T-helper 1 cell treated with Interleukin-12 subunit alpha and Interleukin-12 subunit beta and Interleukin-4 antibody, amounts not matched to agents 30 μg/mL and 1 μg/mL, for 36 hours (primary cell): Measurements from ENCODE around the gene MPL.
"Not testable (repeated sequence)": the region's sequence is repeated elsewhere in the genome, so short reads cannot be mapped to it uniquely, and the experiment has no call there.

Experiments used
- H3K27ac Mint-ChIP-seq: one replicate; pipeline ENCODE4 v1.8.0; 2021; ENCODE audit warnings: mild to moderate bottlenecking, mixed read lengths
- H3K27me3 Mint-ChIP-seq: one replicate; pipeline ENCODE4 v1.8.0; 2021; ENCODE audit warnings: low read depth, mixed read lengths
- H3K36me3 Mint-ChIP-seq: one replicate; pipeline ENCODE4 v1.8.0; 2021; ENCODE audit warnings: low read depth, mixed read lengths
- H3K4me1 Mint-ChIP-seq: one replicate; pipeline ENCODE4 v1.8.0; 2021; ENCODE audit warnings: low read depth, mixed read lengths
- H3K4me3 Mint-ChIP-seq: one replicate; pipeline ENCODE4 v1.8.0; 2021; ENCODE audit warnings: mild to moderate bottlenecking, moderate library complexity, mixed read lengths
- H3K9me3 Mint-ChIP-seq: one replicate; pipeline ENCODE4 v1.8.0; 2021; ENCODE audit warnings: mixed read lengths

Gene MPL

DNA sequence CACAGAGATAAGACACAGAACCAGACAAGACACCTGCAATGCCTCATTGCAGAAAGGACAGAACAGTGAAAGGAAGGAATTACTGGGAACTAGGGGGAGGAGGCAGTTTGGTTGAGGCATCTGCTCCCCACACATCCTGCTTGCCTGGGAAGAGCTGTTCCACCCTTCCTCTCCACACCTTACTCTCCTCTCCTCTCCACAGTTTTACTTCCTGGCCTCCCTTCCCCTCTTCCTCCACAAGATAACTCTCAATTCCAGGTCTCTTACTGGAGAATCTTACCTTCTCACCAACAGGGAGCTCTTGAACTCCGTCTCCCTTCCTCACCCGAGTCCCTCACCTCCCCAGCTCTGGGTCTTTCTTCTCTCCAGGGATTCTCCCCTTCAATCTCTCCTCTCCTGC, 28.1 kb downstream of the MPL start:
- H3K27me3 Mint-ChIP-seq = no peaks in the 10 kb centered on the region
- peaks cover 55% of the 10 kb centered on the region for H3K4me1 Mint-ChIP-seq
- peak overlapping the region; percentile 58 for H3K4me3 Mint-ChIP-seq
- no peaks in the 10 kb centered on the region for H3K9me3 Mint-ChIP-seq
- H3K27ac Mint-ChIP-seq = peak overlapping the region; percentile 80
- peaks cover 37% of the 10 kb centered on the region for H3K36me3 Mint-ChIP-seq

DNA sequence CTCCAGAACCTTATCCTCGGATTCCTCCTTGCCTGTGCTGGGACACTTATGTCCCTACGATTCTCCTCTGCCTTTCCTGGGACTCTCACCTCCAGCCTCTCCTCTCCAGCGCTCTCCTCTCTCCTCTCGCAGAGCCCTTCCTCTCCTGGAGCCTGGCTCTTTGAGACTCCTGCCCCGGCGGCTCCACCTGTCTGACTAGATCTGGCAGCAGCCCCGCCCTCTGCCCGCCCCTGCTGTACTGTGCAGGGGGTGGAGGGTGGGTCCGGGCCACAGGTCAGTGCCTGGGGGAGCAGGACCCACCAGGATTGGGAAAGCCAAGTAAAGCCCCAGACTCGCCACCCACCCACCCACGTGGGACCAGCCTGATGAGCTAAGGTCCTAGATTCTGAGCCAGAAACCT, 28.6 kb downstream of the MPL start:
- peak overlapping the region; percentile 80 for H3K27ac Mint-ChIP-seq
- no peaks in the 10 kb centered on the region for H3K27me3 Mint-ChIP-seq
- H3K4me3 Mint-ChIP-seq = peak overlapping the region; percentile 58
- no peaks in the 10 kb centered on the region for H3K9me3 Mint-ChIP-seq
- H3K36me3 Mint-ChIP-seq = peaks cover 35% of the 10 kb centered on the region
- H3K4me1 Mint-ChIP-seq = peaks cover 53% of the 10 kb centered on the region

DNA sequence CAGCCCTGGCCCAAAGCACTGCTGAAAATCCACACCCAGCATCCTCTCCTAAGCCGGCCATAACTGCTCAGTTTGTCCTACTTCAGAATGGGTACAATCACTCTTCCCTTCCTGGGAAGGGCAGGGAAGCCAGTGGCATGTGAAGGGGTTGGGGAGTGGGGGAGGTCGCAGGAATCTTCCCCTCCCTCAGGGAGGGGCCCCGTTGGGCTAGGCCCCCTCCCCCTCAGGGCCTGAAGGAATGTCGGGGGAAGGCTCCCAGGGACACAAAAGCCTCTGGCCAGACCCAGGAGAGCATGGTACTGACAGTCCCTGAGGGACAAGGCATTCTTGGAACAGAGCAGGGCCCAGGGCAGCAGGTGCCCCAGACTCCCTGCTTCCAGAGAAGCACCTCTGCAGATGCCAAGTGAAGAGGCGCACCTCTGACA, 29.0 kb downstream of the MPL start:
- Mint-ChIP-seq H3K36me3 (peaks cover 30% of the 10 kb centered on the region), H3K4me1 (peaks cover 51% of the 10 kb centered on the region), H3K9me3 (no peaks in the 10 kb centered on the region), H3K27me3 (no peaks in the 10 kb centered on the region), H3K4me3 (peak overlapping the region; percentile 90), H3K27ac (peak overlapping the region; percentile 86)

DNA sequence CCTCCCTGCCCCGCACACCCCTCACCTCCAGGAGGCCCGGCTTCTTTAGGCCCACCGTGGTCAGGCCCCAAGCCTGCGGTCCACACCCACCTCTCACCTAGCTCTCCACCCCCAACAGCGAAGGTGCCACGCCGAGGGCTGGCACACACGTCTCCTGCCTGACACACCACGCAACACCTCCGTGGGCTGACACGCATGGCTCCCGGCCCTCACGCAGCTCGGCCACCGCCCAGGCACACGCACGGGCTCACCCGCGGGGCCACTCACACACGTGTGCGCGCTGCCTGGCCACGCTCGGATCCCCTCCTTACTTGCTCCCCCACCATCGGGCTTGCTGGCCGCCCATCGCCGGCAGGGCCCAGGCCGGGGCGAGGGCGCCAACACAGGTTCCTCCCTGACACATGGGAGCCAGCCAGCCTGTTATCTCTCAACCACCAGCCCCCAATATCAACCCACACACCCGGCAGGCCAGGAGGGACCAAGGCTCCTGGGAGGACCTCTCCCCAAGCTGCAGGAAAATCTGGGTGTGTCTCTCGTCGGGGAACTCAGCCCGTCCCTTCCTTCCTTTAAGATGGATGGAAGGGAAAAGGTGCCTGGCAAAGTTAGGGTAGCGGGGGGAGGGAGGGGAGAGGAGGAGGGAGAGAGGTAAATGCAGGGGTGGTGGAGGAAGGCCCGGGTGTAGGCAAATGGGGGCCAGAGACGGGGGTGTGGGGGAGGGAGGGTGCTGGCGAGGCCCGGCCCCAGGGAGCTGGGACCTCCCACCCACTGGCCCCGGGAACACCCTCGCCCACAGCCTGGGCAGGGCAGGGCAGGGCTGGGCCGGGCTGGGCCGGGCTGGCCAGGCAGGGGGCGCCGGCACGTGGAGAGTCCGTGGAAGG, 29.6 kb downstream of the MPL start:
- H3K27ac Mint-ChIP-seq = peak overlapping the region; percentile 86
- no peaks in the 10 kb centered on the region for H3K27me3 Mint-ChIP-seq
- H3K9me3 Mint-ChIP-seq = no peaks in the 10 kb centered on the region
- H3K36me3 Mint-ChIP-seq = peaks cover 24% of the 10 kb centered on the region
- peaks cover 44% of the 10 kb centered on the region for H3K4me1 Mint-ChIP-seq
- peak overlapping the region; percentile 90 for H3K4me3 Mint-ChIP-seq

DNA sequence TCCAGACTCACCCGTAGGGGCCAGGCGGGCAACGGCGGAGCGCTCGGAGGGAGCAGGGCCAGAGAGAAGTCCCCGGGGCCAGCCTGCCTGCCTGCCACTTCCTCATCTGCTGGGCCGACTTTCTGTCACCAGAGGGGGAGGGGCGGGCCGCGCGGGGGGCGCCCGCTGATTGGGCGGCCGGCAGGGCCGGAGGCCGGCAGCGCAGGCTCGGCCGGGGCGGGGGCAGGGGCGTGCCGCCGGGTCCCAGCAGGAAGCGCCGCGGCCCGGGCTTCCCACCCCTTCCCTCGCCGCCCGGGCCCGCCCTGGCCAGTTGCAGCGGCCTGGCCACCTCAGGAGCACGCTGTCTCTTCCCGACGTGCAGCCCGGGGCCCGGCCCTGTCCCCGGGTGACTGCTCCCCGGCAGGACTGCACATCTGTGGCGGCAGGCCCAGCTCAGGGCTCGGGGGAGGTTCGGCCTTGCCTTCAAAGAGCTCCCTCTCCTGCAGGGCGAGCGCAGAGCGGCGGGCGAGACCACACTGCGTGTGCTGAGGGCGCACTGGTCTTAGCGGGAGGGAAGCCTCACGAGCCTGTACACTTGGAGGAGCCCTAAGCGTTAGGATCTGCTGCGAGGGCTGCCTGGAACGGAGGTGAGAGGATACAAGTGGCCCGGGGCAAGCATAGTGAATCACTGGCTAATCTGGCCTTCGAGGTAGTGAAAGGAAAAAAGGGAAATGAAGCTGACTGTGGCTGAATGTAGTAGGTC, 30.5 kb downstream of the MPL start, which contains the start of gene ELOVL1:
TSS of gene ELOVL1 (minus strand) at position 108 of the 742 bp plus-strand sequence. CDS start 2,402 bp downstream, outside the sequence.
- Mint-ChIP-seq H3K27me3 (no peaks in the 10 kb centered on the region), H3K36me3 (peaks cover 21% of the 10 kb centered on the region), H3K4me1 (peaks cover 42% of the 10 kb centered on the region), H3K9me3 (no peaks in the 10 kb centered on the region), H3K27ac (peak within 1 kb of the TSS; percentile 86), H3K4me3 (peak within 1 kb of the TSS; percentile 93)

DNA sequence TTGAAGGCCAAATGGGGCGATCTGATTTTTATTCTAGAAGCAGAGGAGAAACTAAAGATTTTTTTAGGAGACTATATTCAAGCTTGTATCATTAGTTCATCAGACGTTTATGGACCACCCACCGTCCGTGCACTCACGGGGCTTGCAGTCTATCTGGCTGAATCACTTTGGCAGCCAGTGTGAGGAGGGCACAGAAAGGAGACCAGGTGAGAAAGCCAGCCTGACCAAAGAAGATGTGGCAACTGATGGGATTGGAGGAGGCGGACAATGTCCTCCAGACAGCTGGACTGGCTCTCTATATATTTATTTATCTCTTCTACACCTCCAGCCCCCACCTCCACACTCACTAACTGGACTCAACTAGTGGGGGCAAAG, 31.0 kb downstream of the MPL start:
- Mint-ChIP-seq H3K27ac (peak overlapping the region; percentile 82), H3K4me1 (peaks cover 41% of the 10 kb centered on the region), H3K4me3 (peak overlapping the region; percentile 93), H3K27me3 (no peaks in the 10 kb centered on the region), H3K36me3 (peaks cover 20% of the 10 kb centered on the region), H3K9me3 (no peaks in the 10 kb centered on the region)

DNA sequence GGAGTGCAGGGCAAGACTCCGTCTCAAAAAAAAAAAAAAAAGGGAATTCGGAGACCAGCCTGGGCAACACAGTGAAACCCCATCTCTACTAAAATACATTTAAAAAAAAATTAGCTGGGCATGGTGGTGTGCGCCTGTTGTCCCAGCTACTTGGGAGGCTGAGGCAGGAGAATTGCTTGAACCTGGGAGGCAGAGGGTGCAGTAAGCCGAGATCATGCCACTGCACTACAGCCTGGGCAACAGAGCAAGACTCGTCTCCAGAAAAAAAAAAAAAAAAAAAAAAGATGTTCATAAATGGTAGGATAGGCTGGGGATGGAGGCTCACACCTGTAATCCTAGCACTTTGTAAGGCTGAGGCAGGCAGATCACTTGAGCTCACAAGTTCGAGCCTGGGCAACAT, 32.2 kb downstream of the MPL start:
- H3K27me3 Mint-ChIP-seq, H3K4me3 Mint-ChIP-seq, H3K27ac Mint-ChIP-seq, H3K9me3 Mint-ChIP-seq: not testable (repeated sequence)
- Mint-ChIP-seq H3K36me3 (peaks cover 10% of the 10 kb centered on the region), H3K4me1 (peaks cover 32% of the 10 kb centered on the region)

DNA sequence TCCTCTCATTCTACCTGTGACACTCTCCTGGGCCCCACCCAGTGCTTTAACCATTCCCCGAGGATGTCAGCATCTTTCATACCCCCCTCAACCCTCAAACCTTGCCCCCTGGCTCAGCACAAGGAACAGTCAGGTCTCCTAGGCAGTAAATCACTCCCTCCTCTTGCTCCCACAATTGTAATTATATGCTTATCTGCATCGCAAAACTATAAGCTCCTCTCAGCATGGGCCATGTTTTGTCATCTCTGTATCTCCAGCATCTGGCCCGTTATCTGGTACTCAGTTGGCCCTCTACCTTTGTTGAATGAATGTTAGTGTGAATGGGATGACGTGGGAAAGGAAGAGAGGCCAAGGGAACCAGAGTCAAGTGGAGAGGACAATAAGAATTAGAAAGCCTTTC, 32.9 kb downstream of the MPL start:
- H3K27ac Mint-ChIP-seq = no peak overlapping the region
- H3K27me3 Mint-ChIP-seq = no peaks in the 10 kb centered on the region
- H3K36me3 Mint-ChIP-seq = peaks cover 10% of the 10 kb centered on the region
- H3K9me3 Mint-ChIP-seq = no peaks in the 10 kb centered on the region
- H3K4me3 Mint-ChIP-seq = peak overlapping the region; percentile 1
- H3K4me1 Mint-ChIP-seq = peaks cover 24% of the 10 kb centered on the region

DNA sequence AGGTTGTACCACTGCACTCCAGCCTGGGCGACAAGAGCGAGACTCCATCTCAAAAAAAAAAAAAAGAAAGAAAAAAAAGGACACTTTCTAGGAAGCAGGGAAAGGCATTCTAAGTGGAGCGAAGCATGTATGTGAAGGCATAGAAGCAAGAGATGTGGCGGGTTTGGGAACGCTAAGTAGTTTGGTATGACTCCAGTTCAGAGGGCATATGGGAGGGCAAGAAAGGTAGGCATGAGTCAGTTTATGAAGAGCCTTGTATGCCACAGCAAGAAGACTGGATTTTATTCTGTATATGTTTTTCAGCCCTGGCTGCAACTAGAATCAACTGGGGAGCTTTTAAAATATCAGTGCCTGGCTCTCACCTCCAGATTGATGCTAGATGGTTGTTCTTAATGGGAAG, 34.6 kb downstream of the MPL start:
- Mint-ChIP-seq H3K36me3 (peaks cover 6% of the 10 kb centered on the region), H3K4me3 (no peak overlapping the region), H3K27ac (no peak overlapping the region), H3K4me1 (peaks cover 15% of the 10 kb centered on the region), H3K27me3 (no peaks in the 10 kb centered on the region), H3K9me3 (no peaks in the 10 kb centered on the region)

DNA sequence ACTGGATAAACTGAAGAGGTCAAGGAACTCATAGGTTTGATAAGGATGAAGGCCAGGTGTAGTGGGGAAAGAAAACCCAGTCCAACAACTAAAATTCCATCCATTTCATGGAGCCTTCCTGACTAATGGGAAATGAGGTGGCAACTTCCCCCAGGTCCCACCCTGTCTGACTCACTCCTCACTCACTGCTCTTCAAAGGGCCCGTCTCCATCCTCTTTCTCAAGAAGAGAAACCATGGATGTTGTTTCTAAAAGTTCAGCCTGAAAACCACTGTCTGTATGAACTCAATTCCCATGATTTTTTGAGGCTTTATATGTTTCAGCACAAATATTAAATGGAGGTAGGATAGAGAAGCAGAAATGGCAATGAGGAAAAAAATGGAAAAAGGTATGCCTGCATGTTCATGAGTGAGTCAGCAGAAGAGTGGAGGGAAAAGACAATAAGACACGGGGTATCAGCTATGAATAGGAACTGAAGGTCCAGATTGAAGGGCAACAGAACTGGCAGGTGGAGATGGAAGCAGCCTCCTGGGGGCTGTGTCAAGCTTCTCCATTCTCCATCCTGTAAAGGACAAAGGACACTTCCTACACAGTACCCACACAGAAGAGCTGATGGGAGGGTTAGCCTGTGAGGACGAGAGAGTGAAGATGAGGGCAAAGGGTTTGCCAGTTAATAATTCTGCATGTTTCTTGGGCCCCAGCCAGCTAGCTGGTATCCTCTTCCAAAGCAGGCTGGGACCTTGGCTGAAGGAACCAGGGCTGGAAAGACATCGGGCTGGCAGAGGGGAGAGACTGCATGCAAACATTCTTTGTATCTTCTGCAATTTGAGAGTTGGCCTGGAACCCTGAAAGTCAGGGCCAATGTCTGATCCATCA, 35.7 kb downstream of the MPL start:
- Mint-ChIP-seq H3K4me1 (peaks cover 13% of the 10 kb centered on the region), H3K9me3 (no peaks in the 10 kb centered on the region), H3K36me3 (peaks cover 5% of the 10 kb centered on the region), H3K27ac (no peak overlapping the region), H3K4me3 (no peak overlapping the region), H3K27me3 (no peaks in the 10 kb centered on the region)

DNA sequence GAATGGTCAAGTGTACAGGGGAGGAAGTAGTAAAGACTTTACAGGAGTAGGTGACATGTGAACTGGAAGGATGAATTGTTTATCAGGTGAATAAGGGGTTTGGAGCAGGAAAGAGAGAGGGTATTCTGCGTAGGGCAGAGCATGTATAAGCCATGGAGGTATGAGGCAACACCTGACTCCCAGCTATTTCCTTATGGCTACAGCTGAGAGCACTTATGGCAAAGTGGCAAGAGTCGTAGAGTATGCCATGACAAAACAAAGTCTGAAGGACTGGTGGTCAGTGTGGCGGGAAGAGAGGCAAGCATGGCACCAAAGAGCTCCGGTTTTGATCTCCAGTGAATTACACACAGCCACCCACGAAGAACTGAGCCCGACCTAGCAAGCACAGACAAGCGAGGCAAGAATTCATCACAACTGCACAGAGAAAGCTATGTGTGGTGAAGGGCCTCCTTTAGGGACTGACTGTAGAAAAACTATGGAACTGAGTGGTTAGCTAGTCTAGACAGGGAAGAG, 39.2 kb downstream of the MPL start:
- no peaks in the 10 kb centered on the region for H3K9me3 Mint-ChIP-seq
- H3K27ac Mint-ChIP-seq = no peak overlapping the region
- no peaks in the 10 kb centered on the region for H3K27me3 Mint-ChIP-seq
- H3K4me3 Mint-ChIP-seq = no peak overlapping the region
- no peaks in the 10 kb centered on the region for H3K4me1 Mint-ChIP-seq
- peaks cover 16% of the 10 kb centered on the region for H3K36me3 Mint-ChIP-seq

DNA sequence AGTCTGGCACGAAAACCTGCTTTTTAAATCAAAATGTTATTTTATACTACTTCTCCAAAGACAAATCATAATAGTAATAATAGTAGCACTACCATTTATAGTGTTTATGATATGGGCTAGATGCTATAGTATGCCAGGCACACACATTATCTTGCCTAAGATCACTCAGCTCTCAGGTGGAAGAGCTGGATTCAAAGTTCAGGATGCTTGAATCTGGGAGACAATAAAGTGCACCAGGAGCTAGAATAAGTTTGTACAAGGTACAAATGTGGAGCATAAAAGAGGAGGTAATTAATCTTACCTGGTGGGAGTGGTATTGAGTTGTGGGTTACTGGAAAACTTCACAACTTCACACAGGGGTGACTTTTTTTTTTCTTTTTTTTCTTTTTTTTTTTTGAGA, 40.2 kb downstream of the MPL start:
- Mint-ChIP-seq H3K4me1 (no peaks in the 10 kb centered on the region), H3K9me3 (no peaks in the 10 kb centered on the region), H3K36me3 (peaks cover 19% of the 10 kb centered on the region), H3K27me3 (no peaks in the 10 kb centered on the region), H3K27ac (no peak overlapping the region), H3K4me3 (no peak overlapping the region)

DNA sequence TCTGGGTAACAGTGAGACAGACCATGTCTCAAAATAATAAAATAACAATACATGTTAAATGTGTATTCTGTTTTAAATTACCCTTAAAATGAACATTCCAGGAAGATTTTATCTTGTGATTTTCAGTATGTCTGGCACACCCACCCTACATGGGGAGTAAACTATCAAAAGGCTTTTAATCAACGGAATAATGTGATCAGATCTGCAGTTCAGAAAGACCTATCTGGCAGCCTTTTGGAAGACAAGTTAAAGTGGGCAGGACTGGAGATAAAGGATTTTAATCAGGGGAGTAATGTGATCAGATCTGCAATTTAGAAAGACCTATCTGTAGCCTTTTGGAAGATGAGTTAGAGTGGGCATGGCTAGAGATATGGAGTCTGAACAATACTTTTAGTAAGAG, 41.9 kb downstream of the MPL start:
- Mint-ChIP-seq H3K36me3 (peaks cover 27% of the 10 kb centered on the region), H3K27ac (no peak overlapping the region), H3K4me3 (no peak overlapping the region), H3K9me3 (no peaks in the 10 kb centered on the region), H3K4me1 (no peaks in the 10 kb centered on the region), H3K27me3 (no peaks in the 10 kb centered on the region)

DNA sequence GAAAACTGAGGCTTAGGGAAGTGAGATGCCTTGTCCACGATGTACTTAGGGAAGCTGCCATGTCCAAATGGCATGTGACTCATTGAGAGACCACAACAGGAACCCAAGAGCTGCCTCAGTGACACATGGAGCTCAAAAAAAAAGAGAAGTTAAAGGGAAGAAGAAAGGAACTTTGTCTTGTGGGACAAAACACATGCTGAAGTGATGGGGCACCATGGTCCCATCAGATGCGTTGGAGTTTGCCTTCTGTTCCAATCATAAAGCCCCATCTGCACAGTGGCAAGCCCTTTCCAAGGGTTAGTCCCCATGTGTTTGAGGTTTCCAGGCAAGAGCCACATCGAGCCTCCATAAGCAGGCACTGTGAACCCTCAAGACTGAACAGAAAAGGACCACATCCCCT, 44.0 kb downstream of the MPL start:
- no peaks in the 10 kb centered on the region for H3K4me1 Mint-ChIP-seq
- no peaks in the 10 kb centered on the region for H3K9me3 Mint-ChIP-seq
- H3K4me3 Mint-ChIP-seq = no peak overlapping the region
- peaks cover 33% of the 10 kb centered on the region for H3K36me3 Mint-ChIP-seq
- no peaks in the 10 kb centered on the region for H3K27me3 Mint-ChIP-seq
- no peak overlapping the region for H3K27ac Mint-ChIP-seq
